IMR-90 (cell line): ENCODE measurements around the gene TPP2. TPM values are rescaled to one million over a fixed set of nuclear protein-coding genes. Genes with fewer than 3 reads are reported as not detected.

Experiments used
- ATAC-seq: fragments of 200-7000 bp; cut with Tn5 transposase; 2 replicates; pipeline ENCODE4 v1.9.1; 2020; ENCODE audit warnings: low read depth, mild to moderate bottlenecking, moderate library complexity
- BruUV-seq: library from RNA; stranded (reverse); fragments of 400-500 nt; replicated peaks from 2 replicates; lab custom pipeline; 2021; lab: Mats Ljungman, UMichigan
- CTCF ChIA-PET: fragments of 300-600 bp; formaldehyde crosslinking; extraction: SDS; loops from one replicate; lab custom pipeline; 2021; ENCODE audit warnings: antibody characterized with exemption; lab: Yijun Ruan, JAX
- POLR2A ChIA-PET: fragments of 300-600 bp; sonication (Branson Sonifier 250); formaldehyde crosslinking; loops from one replicate; lab custom pipeline; 2022; ENCODE audit warnings: antibody characterized with exemption; ENCODE audit not compliant: unreplicated experiment; lab: Charles Lee
- DNase-seq: peaks from one replicate; pipeline ENCODE4 v3.0.0; 2013
- H2AFZ ChIP-seq: replicated peaks from 2 replicates; pipeline ENCODE3; 2013; ENCODE audit warnings: low read length, mild to moderate bottlenecking; ENCODE audit not compliant: poor library complexity
- H2AK5ac ChIP-seq: 2 replicates; pipeline ENCODE4 v1.6.1; 2013; ENCODE audit warnings: low read depth, low read length, inconsistent platforms
- H2AK9ac ChIP-seq: replicated peaks from 2 replicates; pipeline ENCODE3; 2013; ENCODE audit warnings: mild to moderate bottlenecking, low read depth, low read length, moderate library complexity; ENCODE audit not compliant: poor library complexity
- H2BK120ac ChIP-seq: 2 replicates; pipeline ENCODE4 v1.6.1; 2013; ENCODE audit warnings: low read depth, low read length, inconsistent platforms
- H2BK15ac ChIP-seq: 3 replicates; pipeline ENCODE4 v1.6.1; 2013; ENCODE audit warnings: low read depth, low read length, inconsistent platforms
- H2BK20ac ChIP-seq: 2 replicates; pipeline ENCODE4 v1.6.1; 2013; ENCODE audit warnings: low read depth, mild to moderate bottlenecking, inconsistent platforms, low read length, moderate library complexity
- H2BK5ac ChIP-seq: 2 replicates; pipeline ENCODE4 v1.6.1; 2013; ENCODE audit warnings: mild to moderate bottlenecking, low read depth, low read length, inconsistent platforms; ENCODE audit not compliant: poor library complexity, severe bottlenecking
- H3K14ac ChIP-seq: replicated peaks from 2 replicates; pipeline ENCODE4 v1.6.1; 2013; ENCODE audit warnings: low read depth, low read length, inconsistent platforms
- H3K18ac ChIP-seq: 2 replicates; pipeline ENCODE4 v1.6.1; 2013; ENCODE audit warnings: low read depth, low read length, control low read depth
- H3K23ac ChIP-seq: 2 replicates; pipeline ENCODE4 v1.6.1; 2013; ENCODE audit warnings: low read depth, low read length, inconsistent platforms
- H3K27ac ChIP-seq: 2 replicates; pipeline ENCODE4 v1.5.1; 2013; ENCODE audit warnings: mild to moderate bottlenecking, control low read depth, low read length; ENCODE audit not compliant: insufficient read depth
- H3K27me3 ChIP-seq: 2 replicates; pipeline ENCODE4 v1.6.1; 2013; ENCODE audit warnings: low read length; ENCODE audit not compliant: control insufficient read depth, insufficient read depth
- H3K36me3 ChIP-seq: 2 replicates; pipeline ENCODE4 v1.6.1; 2013; ENCODE audit warnings: low read length, mixed read lengths; ENCODE audit not compliant: control insufficient read depth, insufficient read depth
- H3K4ac ChIP-seq: 2 replicates; pipeline ENCODE4 v1.6.1; 2013; ENCODE audit warnings: low read depth, low read length, inconsistent platforms
- H3K4me1 ChIP-seq: 2 replicates; pipeline ENCODE4 v1.6.1; 2013; ENCODE audit warnings: low read length, mixed read lengths; ENCODE audit not compliant: control insufficient read depth, insufficient read depth
- H3K4me2 ChIP-seq: 2 replicates; pipeline ENCODE4 v1.6.1; 2013; ENCODE audit warnings: low read depth, mild to moderate bottlenecking, control low read depth, low read length, moderate library complexity
- H3K4me3 ChIP-seq: 2 replicates; pipeline ENCODE4 v1.5.1; 2013; ENCODE audit warnings: low read depth, mild to moderate bottlenecking, control low read depth, low read length, moderate library complexity; ENCODE audit not compliant: insufficient read depth
- H3K56ac ChIP-seq: 2 replicates; pipeline ENCODE4 v1.6.1; 2013; ENCODE audit warnings: low read length, inconsistent platforms; ENCODE audit not compliant: insufficient read depth; ENCODE audit errors: extremely low read depth
- H3K79me1 ChIP-seq, 2 experiments: 2 replicates each; pipeline ENCODE4 v1.6.1; 2013; ENCODE audit warnings: low read length in 2 of 2, inconsistent platforms in 1 of 2, low read depth in 1 of 2
- H3K9ac ChIP-seq: 2 replicates; pipeline ENCODE4 v1.6.1; 2013; ENCODE audit warnings: low read depth, low read length, control low read depth
- H3K9me1 ChIP-seq: 2 replicates; pipeline ENCODE4 v1.6.1; 2013; ENCODE audit warnings: low read length, inconsistent platforms; ENCODE audit not compliant: insufficient read depth
- H3K9me3 ChIP-seq: 2 replicates; pipeline ENCODE4 v1.6.1; 2013; ENCODE audit warnings: low read length; ENCODE audit not compliant: control insufficient read depth, insufficient read depth
- H4K20me1 ChIP-seq: 2 replicates; pipeline ENCODE4 v1.6.1; 2013; ENCODE audit warnings: low read length, inconsistent platforms; ENCODE audit not compliant: insufficient read depth
- H4K5ac ChIP-seq: 2 replicates; pipeline ENCODE4 v1.6.1; 2013; ENCODE audit warnings: mild to moderate bottlenecking, low read depth, low read length, control low read depth
- H4K8ac ChIP-seq, 2 experiments: 2 replicates each; pipeline ENCODE4 v1.6.1; 2013; ENCODE audit warnings: low read depth in 2 of 2, low read length in 2 of 2, control low read depth in 1 of 2, inconsistent platforms in 1 of 2
- H4K91ac ChIP-seq: 2 replicates; pipeline ENCODE4 v1.6.1; 2013; ENCODE audit warnings: low read depth, low read length, inconsistent platforms; ENCODE audit not compliant: insufficient read depth
- BHLHE40 ChIP-seq: fragments of 150-350 bp; IDR thresholded peaks from 2 replicates; pipeline ENCODE4 v1.6.1; 2016; ENCODE audit warnings: mild to moderate bottlenecking, low read depth, low read length
- FOS ChIP-seq: fragments of 150-350 bp; IDR thresholded peaks from 2 replicates; pipeline ENCODE4 v1.6.1; 2016; ENCODE audit warnings: low read depth, low read length
- RAD21 ChIP-seq: IDR thresholded peaks from 2 replicates; pipeline ENCODE4 v1.6.1; 2012; ENCODE audit warnings: low read length, improper control_type of control experiment
- USF2 ChIP-seq: fragments of 150-350 bp; IDR thresholded peaks from 2 replicates; pipeline ENCODE4 v1.6.1; 2017; ENCODE audit warnings: mild to moderate bottlenecking, antibody characterized with exemption, low read length, low read depth
- dilution Hi-C: fragments of 300-500 bp; cut with HindIII; formaldehyde crosslinking; loops from one replicate; pipeline ENCODE4 v1.14.3; 2018; ENCODE audit warnings: low sequenced_read_pairs; ENCODE audit not compliant: unreplicated experiment
- in situ Hi-C: fragments of 300-500 bp; cut with MboI; formaldehyde crosslinking; loops from 3 replicates; pipeline ENCODE4 v1.14.3; 2019; ENCODE audit warnings: low sequenced_read_pairs, inconsistent platforms, mixed read lengths
- intact Hi-C: fragments of 100-400 bp; cut with micrococcal nuclease; formaldehyde crosslinking; loops from 2 replicates; pipeline ENCODE4 v1.10.0; 2022
- polyA plus RNA-seq, 3 experiments: library from polyadenylated mRNA; depleted of rRNA; stranded (reverse); fragments of >200 nt; gene quantifications; 2 replicates each; pipeline ENCODE4 v1.2.3, GENCODE V29; 2012; ENCODE audit warnings: low replicate concordance in 1 of 3
- total RNA-seq: library from RNA; depleted of rRNA; stranded (reverse); fragments of >200 nt; gene quantifications from 2 replicates; pipeline ENCODE4 v1.2.3, GENCODE V29; 2012

TPP2 gene
- total and polyA plus RNA-seq, 2 of the 4 experiments (the other 2 are of a cell fraction) = 27.6 to 52.9 TPM

GRCh38 chr13:102651392-102651791 lies 54.6 kb downstream of the TPP2 start:
- peak overlapping the region; percentile 62; the same call in 1 of the 2 replicates for H3K18ac ChIP-seq
- H3K4me1 ChIP-seq = peaks cover 5% of the 10 kb centered on the region
- peak; percentile 75 for ATAC-seq
- H3K36me3 ChIP-seq = peaks cover 27% of the 10 kb centered on the region
- dilution Hi-C loops (no loop called here), in situ Hi-C loops (no loop called here), intact Hi-C loops (loop anchor here (5.0 kb wide), 4 partner anchors 34 to 196 kb away; partner anchors contain the start of genes ERCC5 and TEX30)
- no peak overlapping the region for H3K4ac ChIP-seq
- no peak overlapping the region for H3K14ac ChIP-seq
- H4K91ac ChIP-seq = no peak overlapping the region
- H3K27ac ChIP-seq = no peak overlapping the region
- no TSS peak for BruUV-seq
- H3K9me3 ChIP-seq = no peaks in the 10 kb centered on the region
- H2BK5ac ChIP-seq = peak overlapping the region; percentile 37
- ChIA-PET POLR2A (interaction anchor here (0.6 kb wide), 1 partner anchor 163 kb away, joined by 4 read pairs; no protein-coding TSS in a partner anchor), CTCF (interaction anchor here (0.7 to 1.2 kb wide), 2 partner anchors 18 to 118 kb away, joined by 3 read pairs; no protein-coding TSS in a partner anchor)
- no peak overlapping the region for H2AK9ac ChIP-seq
- H3K27me3 ChIP-seq = no peaks in the 10 kb centered on the region
- 0 out of 2 replicates have a peak, but pooled peaks cover 3% of the 10 kb centered on the region for H3K9me1 ChIP-seq
- no peak for TF ChIP-seq RAD21
- no peak for TF ChIP-seq BHLHE40
- peak; percentile 57; the same call in 1 of the 2 replicates for TF ChIP-seq FOS
- TF ChIP-seq USF2 = no peak
- H2BK120ac ChIP-seq = no peak overlapping the region
- no peak overlapping the region for H3K9ac ChIP-seq
- H2BK15ac ChIP-seq = no peak overlapping the region
- peak overlapping the region; percentile 83 for H3K4me2 ChIP-seq
- H2AFZ ChIP-seq = no peak overlapping the region
- no peak overlapping the region; a peak in 1 of 4 replicates for H4K8ac ChIP-seq
- H4K20me1 ChIP-seq = no peaks in the 10 kb centered on the region; the same call in 1 of the 2 replicates
- H3K79me1 ChIP-seq = peaks cover 5 to 9% of the 10 kb centered on the region in 2 experiments; a peak in 3 of 4 replicates
- DNase-seq = peak; percentile 61
- no peak overlapping the region for H3K56ac ChIP-seq
- H4K5ac ChIP-seq = no peak overlapping the region; the same call in 1 of the 2 replicates
- H3K4me3 ChIP-seq = no peak overlapping the region
- H2BK20ac ChIP-seq = no peak overlapping the region
- H2AK5ac ChIP-seq = no peak overlapping the region
- H3K23ac ChIP-seq = no peak overlapping the region
